Thyroid gland (tissue), 4 donors: Measurements from ENCODE around the gene FGD6.

Source experiments
- POLR2A ChIP-seq, 2 donors: fragments of 450-650 bp; IDR thresholded peaks; one replicate each; pipeline ENCODE4 v1.6.1; 2017; ENCODE audit warnings: antibody characterized with exemption in 2 of 2, mild to moderate bottlenecking in 2 of 2, moderate library complexity in 1 of 2
- TF ChIP-seq, protein P1 (sequence below), 6 experiments: fragments of 200-600 bp in 3 of 6; fragments of 450-650 bp in 3 of 6; sonication (generic) in 3 of 6; IDR thresholded peaks; one replicate each; pipeline ENCODE4 v1.5.1; 2016 to 2019; ENCODE audit warnings: antibody characterized with exemption in 6 of 6, mild to moderate bottlenecking in 2 of 6, inconsistent platforms in 1 of 6, moderate library complexity in 1 of 6

DNA sequence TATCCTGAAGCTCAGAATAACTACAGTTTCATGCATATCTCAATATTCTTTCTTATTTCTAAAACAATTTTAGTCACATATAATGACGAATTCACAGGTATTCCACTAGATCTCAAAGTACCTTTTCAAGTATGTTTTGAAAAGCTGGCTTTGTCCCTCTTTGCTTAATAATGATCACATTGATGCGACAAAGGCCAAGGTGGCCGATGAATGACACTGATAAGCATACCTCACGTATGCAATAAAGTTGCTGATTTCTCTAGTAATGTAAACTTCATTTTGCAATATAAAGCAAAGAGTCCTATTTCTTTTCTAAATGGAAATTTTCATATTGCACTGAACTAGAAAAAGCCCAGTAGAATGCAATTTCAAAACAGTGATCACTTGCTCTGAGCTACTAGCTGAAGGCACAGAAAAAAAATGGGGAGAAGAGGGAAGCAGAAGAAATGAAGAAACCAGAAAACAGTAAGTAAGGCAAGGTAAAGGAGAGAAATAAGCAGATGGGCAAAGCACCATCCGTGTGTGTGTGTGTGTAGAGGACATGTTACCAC is 29.3 kb downstream of the FGD6 start:
- TF ChIP-seq, protein P1, sequence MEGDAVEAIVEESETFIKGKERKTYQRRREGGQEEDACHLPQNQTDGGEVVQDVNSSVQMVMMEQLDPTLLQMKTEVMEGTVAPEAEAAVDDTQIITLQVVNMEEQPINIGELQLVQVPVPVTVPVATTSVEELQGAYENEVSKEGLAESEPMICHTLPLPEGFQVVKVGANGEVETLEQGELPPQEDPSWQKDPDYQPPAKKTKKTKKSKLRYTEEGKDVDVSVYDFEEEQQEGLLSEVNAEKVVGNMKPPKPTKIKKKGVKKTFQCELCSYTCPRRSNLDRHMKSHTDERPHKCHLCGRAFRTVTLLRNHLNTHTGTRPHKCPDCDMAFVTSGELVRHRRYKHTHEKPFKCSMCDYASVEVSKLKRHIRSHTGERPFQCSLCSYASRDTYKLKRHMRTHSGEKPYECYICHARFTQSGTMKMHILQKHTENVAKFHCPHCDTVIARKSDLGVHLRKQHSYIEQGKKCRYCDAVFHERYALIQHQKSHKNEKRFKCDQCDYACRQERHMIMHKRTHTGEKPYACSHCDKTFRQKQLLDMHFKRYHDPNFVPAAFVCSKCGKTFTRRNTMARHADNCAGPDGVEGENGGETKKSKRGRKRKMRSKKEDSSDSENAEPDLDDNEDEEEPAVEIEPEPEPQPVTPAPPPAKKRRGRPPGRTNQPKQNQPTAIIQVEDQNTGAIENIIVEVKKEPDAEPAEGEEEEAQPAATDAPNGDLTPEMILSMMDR (IDR thresholded peaks at IDR 0.05) = no peak
- no peak for TF ChIP-seq POLR2A (IDR thresholded peaks at IDR 0.05)
